SU-DHL-6 (cell line): ENCODE results near the gene RALY.

Experiments used
- EZH2phosphoT487 ChIP-seq: fragments of 200-600 bp; sonication (generic), shearing (Covaris generic); conservative IDR thresholded peaks from 2 replicates; pipeline ENCODE4 v1.6.1; 2018; ENCODE audit warnings: mild to moderate bottlenecking, antibody characterized with exemption, low read length, moderate library complexity, mixed read lengths
- TF ChIP-seq, protein P1 (sequence below): fragments of 200-600 bp; sonication (generic); IDR thresholded peaks from one replicate; pipeline ENCODE4 v1.5.1; 2017; ENCODE audit warnings: antibody characterized with exemption, mild to moderate bottlenecking, low read length, moderate library complexity; ENCODE audit not compliant: insufficient read depth, poor library complexity, severe bottlenecking

DNA sequence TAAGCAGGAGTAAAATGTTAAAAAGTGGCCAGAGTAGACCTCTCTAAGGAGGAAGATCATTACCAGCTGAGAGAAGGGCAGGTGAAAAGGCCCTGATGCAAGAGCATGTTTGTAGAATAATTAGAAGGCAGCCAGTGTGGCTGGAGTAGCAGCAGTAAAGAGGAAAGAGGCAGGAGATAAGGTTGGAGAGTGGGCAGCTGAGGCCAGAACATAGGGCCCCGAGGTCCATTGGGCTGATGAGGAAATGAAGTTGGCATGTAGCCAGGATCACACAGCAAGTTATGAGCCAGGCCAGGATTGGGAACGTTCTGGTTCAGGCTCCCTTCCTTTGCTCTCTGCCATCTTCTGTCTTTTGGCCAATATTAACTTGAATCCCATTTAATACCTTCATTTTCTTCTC is 51.6 kb downstream of the RALY start:
- TF ChIP-seq, protein P1, sequence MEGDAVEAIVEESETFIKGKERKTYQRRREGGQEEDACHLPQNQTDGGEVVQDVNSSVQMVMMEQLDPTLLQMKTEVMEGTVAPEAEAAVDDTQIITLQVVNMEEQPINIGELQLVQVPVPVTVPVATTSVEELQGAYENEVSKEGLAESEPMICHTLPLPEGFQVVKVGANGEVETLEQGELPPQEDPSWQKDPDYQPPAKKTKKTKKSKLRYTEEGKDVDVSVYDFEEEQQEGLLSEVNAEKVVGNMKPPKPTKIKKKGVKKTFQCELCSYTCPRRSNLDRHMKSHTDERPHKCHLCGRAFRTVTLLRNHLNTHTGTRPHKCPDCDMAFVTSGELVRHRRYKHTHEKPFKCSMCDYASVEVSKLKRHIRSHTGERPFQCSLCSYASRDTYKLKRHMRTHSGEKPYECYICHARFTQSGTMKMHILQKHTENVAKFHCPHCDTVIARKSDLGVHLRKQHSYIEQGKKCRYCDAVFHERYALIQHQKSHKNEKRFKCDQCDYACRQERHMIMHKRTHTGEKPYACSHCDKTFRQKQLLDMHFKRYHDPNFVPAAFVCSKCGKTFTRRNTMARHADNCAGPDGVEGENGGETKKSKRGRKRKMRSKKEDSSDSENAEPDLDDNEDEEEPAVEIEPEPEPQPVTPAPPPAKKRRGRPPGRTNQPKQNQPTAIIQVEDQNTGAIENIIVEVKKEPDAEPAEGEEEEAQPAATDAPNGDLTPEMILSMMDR, result no peak
- no peak for TF ChIP-seq EZH2phosphoT487
